Measurements from ENCODE around the gene TBX1.

Gene TBX1

DNA sequence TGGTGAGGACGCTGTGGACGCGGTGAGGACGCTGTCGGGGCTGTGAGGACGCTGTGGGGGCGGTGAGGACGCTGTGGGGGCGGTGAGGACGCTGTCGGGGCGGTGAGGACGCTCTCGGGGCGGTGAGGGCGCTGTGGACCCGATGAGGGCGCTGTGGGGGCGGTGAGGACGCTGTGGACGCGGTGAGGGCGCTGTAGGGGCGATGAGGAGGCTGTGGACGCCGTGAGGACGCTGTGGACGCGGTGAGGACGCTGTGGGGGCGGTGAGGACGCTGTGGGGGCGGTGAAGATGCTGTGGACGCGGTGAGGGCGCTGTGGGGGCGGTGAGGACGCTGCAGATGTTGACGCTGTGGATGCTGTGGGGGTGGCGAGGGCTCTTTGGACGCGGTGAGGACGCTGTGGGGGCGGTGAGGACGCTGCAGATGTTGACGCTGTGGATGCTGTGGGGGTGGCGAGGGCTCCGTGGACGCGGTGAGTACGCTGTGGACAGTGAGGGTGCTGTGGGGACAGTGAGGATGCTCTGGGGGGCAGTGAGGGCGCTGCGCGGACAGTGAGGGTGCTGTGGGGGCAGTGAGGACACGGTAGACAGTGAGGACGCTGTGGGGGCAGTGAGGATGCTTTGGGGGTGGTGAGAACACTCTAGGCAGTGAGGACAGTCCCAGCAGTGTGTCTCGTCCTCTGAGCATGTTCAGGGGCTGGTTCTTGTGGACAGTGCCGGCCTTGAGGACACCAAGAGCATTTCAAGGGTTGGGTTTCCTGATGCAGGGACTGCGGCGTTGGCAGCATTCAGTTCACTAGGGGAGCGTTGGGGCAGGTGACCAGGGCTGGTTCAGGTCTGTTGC lies 33.0 kb upstream of the TBX1 start:
- in situ Hi-C loops (cut with HindIII; ENCODE audit: low pct_ligation_motif_present, low sequenced_read_pairs), result no loop called here
- TF ChIP-seq, protein P1, sequence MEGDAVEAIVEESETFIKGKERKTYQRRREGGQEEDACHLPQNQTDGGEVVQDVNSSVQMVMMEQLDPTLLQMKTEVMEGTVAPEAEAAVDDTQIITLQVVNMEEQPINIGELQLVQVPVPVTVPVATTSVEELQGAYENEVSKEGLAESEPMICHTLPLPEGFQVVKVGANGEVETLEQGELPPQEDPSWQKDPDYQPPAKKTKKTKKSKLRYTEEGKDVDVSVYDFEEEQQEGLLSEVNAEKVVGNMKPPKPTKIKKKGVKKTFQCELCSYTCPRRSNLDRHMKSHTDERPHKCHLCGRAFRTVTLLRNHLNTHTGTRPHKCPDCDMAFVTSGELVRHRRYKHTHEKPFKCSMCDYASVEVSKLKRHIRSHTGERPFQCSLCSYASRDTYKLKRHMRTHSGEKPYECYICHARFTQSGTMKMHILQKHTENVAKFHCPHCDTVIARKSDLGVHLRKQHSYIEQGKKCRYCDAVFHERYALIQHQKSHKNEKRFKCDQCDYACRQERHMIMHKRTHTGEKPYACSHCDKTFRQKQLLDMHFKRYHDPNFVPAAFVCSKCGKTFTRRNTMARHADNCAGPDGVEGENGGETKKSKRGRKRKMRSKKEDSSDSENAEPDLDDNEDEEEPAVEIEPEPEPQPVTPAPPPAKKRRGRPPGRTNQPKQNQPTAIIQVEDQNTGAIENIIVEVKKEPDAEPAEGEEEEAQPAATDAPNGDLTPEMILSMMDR (IDR thresholded peaks at IDR 0.05; ENCODE audit: low read depth, low read length, missing control alignments), result no peak
- H3K4me3 ChIP-seq (ENCODE audit: low read depth, low read length), result no peak overlapping the region

DNA sequence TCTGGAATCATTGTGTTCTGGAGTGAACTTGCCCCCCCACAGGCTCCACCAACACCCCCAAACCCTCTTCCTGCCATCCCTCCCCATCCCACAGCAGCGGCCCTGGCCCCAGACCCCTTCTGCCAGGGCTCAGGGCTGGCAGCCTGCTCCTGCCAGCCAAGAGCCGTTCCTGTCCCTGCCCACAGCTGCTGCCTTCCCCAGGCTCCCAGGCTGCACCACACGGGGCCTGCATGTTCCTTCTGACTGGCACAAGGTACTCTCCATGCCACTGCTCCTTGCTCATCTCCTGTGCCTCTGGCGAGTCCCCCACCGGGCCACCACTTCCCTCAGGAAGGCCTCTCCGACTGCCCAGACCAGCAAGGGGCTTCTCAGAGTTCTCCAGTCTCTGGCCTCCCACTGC lies 32.3 kb upstream of the TBX1 start:
- H3K4me3 ChIP-seq (ENCODE audit: low read depth, low read length), result no peak overlapping the region
- H3K27ac ChIP-seq, result no peak overlapping the region
- H3K27me3 ChIP-seq (replicated peaks), result no peaks in the 10 kb centered on the region
- H3K36me3 ChIP-seq (replicated peaks), result no peaks in the 10 kb centered on the region
- in situ Hi-C loops (cut with HindIII; ENCODE audit: low pct_ligation_motif_present, low sequenced_read_pairs), result no loop called here
- DNase-seq, result no peak
- TF ChIP-seq, protein P1 (IDR thresholded peaks at IDR 0.05; ENCODE audit: low read depth, low read length, missing control alignments), result no peak

More for the DNA sequence above, 33.0 kb upstream of the TBX1 start:
- Histone ChIP-seq H3K27ac (no peak overlapping the region), H3K36me3 (replicated peaks) (peaks cover 3% of the 10 kb centered on the region), H3K27me3 (replicated peaks) (no peaks in the 10 kb centered on the region)
- DNase-seq, result no peak

DNA sequence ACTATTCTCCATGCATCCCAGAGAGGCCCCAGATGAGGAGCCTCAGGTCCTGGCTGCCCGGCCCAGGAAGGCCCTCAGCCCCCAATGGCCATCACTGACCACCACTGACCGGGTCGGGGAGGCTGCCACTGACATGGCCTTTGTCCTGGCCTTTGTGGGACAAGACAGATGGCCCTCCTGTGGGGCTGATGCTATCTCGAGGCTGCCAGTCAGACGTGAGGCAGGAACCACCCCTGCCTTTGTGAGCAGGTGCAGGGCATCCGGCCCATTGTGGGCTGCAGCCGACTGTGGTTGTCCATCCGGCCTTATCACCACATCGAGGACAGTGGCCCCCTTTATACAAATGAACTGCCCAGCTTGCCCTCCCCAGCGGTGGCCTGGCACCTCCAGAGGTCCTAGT lies 31.7 kb upstream of the TBX1 start:
- no peaks in the 10 kb centered on the region for H3K36me3 ChIP-seq (replicated peaks)
- DNase-seq, result no peak
- H3K27me3 ChIP-seq (replicated peaks), result no peaks in the 10 kb centered on the region
- TF ChIP-seq, protein P1 (IDR thresholded peaks at IDR 0.05; ENCODE audit: low read depth, low read length, missing control alignments), result no peak
- H3K27ac ChIP-seq, result no peak overlapping the region
- no peak overlapping the region for H3K4me3 ChIP-seq (ENCODE audit: low read depth, low read length)
- in situ Hi-C loops (cut with HindIII; ENCODE audit: low pct_ligation_motif_present, low sequenced_read_pairs), result no loop called here

DNA sequence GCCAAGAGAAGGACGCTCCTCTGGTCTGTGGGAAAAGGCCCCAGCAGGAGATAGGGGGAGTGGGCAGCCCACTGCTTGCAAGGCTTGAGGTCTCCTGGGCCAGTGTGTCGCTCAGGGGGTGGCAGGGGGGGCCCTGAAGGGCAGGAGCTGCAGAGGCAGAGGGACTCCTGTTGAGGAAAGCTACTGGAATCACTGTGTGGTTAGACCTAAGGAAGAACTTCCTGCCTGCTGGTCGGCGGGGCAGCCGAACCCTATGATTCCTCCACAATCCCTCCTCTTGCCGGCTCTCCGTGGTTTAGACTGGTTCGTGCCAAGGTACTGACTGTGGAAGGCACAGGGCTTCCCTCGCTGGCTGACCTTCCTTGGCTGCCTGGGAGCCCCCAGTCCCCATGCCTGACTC lies 31.1 kb upstream of the TBX1 start:
- TF ChIP-seq, protein P1 (IDR thresholded peaks at IDR 0.05; ENCODE audit: low read depth, low read length, missing control alignments), result no peak
- Histone ChIP-seq H3K27ac (no peak overlapping the region), H3K27me3 (replicated peaks) (peaks cover 4% of the 10 kb centered on the region), H3K36me3 (replicated peaks) (no peaks in the 10 kb centered on the region), H3K4me3 (ENCODE audit: low read depth, low read length) (no peak overlapping the region)
- in situ Hi-C loops (cut with HindIII; ENCODE audit: low pct_ligation_motif_present, low sequenced_read_pairs), result no loop called here
- DNase-seq, result no peak

DNA sequence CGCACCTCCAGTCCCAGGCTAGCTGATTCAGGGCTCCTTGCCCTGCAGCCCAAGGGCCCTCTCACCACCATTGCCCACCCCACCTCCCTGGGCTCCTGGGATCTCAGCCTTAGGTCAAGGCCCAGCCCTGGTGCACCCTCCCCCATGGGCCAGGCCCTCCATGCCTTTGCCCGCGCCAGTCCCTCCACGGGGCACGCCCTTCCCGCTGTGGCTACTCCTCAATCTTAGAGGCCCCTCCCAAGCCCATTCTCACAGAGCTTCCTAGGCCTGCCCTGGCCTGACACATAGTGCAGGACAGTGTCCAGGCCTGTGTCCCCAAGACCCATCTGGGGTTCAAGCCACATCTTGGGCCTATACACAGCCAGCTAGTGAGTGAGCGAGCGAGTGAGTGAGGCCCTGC lies 30.4 kb upstream of the TBX1 start:
- in situ Hi-C loops (cut with HindIII; ENCODE audit: low pct_ligation_motif_present, low sequenced_read_pairs), result no loop called here
- Histone ChIP-seq H3K4me3 (ENCODE audit: low read depth, low read length) (no peak overlapping the region), H3K27me3 (replicated peaks) (peaks cover 6% of the 10 kb centered on the region), H3K27ac (no peak overlapping the region), H3K36me3 (replicated peaks) (no peaks in the 10 kb centered on the region)
- no peak for DNase-seq
- TF ChIP-seq, protein P1 (IDR thresholded peaks at IDR 0.05; ENCODE audit: low read depth, low read length, missing control alignments), result no peak

Data from brain microvascular endothelial cell (primary cell).